Activated T-helper 17 cell treated with anti-CD3 and anti-CD28 coated beads, Interleukin-2, amount 50 U/mL, for 72 hours (primary cell): Measurements from ENCODE around the gene NRAP. TPM values are rescaled to one million over a fixed set of nuclear protein-coding genes. Genes with fewer than 3 reads are reported as not detected.

Experiments
- ATAC-seq: fragments of 150-1000 bp; cut with Tn5 transposase; replicated peaks from 2 replicates; pipeline ENCODE4 v1.10.0; 2021; ENCODE audit warnings: mild to moderate bottlenecking, moderate library complexity
- H3K27ac Mint-ChIP-seq: one replicate; pipeline ENCODE4 v1.8.0; 2022; ENCODE audit warnings: mixed read lengths
- H3K27me3 Mint-ChIP-seq: one replicate; pipeline ENCODE4 v1.8.0; 2022; ENCODE audit warnings: mixed read lengths
- H3K36me3 Mint-ChIP-seq: one replicate; pipeline ENCODE4 v1.8.0; 2022; ENCODE audit warnings: low read depth, mild to moderate bottlenecking, mixed read lengths
- H3K4me1 Mint-ChIP-seq: one replicate; pipeline ENCODE4 v1.8.0; 2022; ENCODE audit warnings: mixed read lengths
- H3K4me3 Mint-ChIP-seq: one replicate; pipeline ENCODE4 v1.8.0; 2022; ENCODE audit warnings: mild to moderate bottlenecking, mixed read lengths
- H3K9me3 Mint-ChIP-seq: one replicate; pipeline ENCODE4 v1.8.0; 2022; ENCODE audit warnings: mixed read lengths
- total RNA-seq, 2 donors: library from RNA; stranded (reverse); gene quantifications; one replicate each; pipeline ENCODE4 v1.2.3, GENCODE V29; 2022

The NRAP gene
- total RNA-seq, 2 donors from 2014 or later = not detected

DNA sequence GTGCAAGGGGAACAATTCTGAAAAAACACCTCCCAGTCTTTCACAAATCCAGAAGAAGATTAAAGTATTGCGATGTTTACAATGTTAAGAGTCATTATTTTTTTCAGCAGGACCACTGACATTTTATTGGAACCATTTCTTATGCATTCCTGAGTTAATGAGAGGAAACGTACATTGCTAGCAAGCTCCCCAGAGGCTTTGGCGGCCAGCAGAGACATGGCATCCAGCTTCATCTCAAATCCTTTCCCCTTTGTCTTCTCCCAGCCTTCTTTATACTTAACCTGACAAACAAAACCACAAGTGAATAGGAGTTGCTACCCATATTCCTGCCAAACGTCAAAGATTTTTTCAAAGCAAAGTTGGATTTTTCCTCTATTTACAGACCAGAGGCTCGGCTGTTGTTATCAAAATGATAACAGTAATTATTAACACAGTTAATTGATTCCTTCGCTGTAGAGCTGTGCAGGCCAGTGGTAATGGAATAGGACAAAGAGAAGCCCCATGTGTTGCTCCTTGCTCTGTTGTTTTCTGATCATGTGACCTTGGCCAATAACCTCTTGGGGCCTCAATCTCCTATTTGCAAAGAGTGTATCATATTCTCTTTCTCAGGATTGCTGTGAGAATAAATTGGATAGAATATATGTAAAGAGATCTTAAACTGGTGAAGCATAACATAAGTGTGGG is 32.0 kb downstream of the NRAP start:
- Mint-ChIP-seq H3K27me3 (peaks cover 16% of the 10 kb centered on the region), H3K9me3 (no peaks in the 10 kb centered on the region), H3K4me1 (no peaks in the 10 kb centered on the region), H3K4me3 (no peak overlapping the region), H3K36me3 (no peaks in the 10 kb centered on the region), H3K27ac (no peak overlapping the region)
- no peak for ATAC-seq

DNA sequence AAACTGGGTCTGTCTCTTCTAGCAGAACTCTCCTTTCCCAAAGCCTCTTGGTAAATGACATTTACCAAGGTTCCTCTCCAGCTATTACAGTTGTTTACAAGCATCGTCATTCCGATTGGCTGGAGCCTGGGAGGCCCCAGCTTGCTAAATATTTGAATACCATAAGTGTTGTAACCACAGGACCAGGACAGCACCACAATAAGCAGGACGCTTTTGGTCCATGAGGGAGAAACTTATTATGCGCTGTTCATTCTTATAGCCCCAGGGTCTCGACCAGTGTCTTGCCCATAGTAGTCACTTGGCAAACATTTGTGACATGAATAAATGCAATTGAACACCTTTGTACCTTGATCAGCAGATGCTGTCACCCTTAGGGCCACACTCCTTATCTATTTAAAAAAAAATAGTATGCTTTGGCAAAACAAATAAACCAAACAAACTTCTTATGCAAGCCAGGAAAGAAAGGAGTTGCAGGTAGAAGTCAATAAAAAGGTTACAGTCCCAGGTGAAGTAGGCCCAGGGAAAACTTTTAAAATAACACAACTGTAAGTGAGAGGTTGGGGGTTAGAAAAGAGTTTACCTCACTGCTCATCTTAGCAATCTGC is 32.8 kb downstream of the NRAP start:
- ATAC-seq = no peak

DNA sequence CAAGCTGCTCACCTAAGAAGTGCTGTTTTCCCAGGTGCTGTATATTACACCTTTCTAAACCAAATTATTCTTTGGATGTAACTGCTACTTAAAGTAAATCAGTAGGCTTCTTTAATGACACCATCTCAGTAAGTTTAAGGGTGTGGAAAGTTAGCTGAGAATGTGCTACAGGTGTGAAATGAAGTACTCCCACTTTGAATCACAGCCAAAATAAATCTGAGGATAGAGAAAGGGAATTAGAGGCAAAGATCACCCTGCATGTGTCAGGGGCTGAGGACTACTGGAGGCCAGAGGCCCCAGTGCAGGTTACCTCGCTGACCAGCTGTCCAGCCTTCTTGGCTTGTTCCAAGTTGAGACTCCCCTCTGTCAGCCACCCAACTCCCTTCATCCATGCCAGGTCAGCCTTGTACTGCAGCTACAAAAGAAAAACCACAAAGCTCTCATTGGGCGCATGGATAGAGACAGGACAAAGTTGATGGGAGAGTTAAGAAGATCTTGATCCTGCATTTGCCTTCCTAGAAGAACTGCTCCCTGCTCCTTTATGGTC is 35.2 kb downstream of the NRAP start:
- Mint-ChIP-seq H3K9me3 (no peaks in the 10 kb centered on the region), H3K27me3 (peaks cover 17% of the 10 kb centered on the region), H3K4me1 (no peaks in the 10 kb centered on the region), H3K36me3 (no peaks in the 10 kb centered on the region), H3K27ac (no peak overlapping the region), H3K4me3 (no peak overlapping the region)
- ATAC-seq = no peak

More for the DNA sequence above, 32.8 kb downstream of the NRAP start:
- H3K36me3 Mint-ChIP-seq = no peaks in the 10 kb centered on the region
- H3K27me3 Mint-ChIP-seq = peaks cover 12% of the 10 kb centered on the region
- H3K4me3 Mint-ChIP-seq = no peak overlapping the region
- H3K4me1 Mint-ChIP-seq = no peaks in the 10 kb centered on the region
- H3K9me3 Mint-ChIP-seq = no peaks in the 10 kb centered on the region
- H3K27ac Mint-ChIP-seq = no peak overlapping the region

DNA sequence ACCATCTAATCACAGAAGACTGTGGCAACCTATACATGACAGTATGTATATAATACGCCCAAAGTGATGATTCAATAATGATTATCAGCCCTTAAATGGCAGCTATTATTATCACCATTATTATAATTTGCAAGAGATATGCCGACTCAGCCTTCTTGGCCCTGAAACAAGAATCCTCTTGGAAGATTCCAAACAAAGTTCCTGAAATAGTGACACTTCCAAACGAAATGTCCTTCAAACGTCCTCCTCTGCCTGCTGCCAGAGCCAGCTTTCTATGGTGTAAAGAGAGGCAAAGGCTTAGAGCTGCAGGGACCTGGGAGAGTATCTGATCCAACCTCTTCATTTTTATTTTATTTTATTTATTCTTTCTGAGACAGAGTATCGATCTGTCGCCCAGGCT is 36.0 kb downstream of the NRAP start:
- no peaks in the 10 kb centered on the region for H3K36me3 Mint-ChIP-seq
- H3K27ac Mint-ChIP-seq = no peak overlapping the region
- ATAC-seq = no peak
- peaks cover 18% of the 10 kb centered on the region for H3K27me3 Mint-ChIP-seq
- no peaks in the 10 kb centered on the region for H3K4me1 Mint-ChIP-seq
- no peak overlapping the region for H3K4me3 Mint-ChIP-seq
- no peaks in the 10 kb centered on the region for H3K9me3 Mint-ChIP-seq

DNA sequence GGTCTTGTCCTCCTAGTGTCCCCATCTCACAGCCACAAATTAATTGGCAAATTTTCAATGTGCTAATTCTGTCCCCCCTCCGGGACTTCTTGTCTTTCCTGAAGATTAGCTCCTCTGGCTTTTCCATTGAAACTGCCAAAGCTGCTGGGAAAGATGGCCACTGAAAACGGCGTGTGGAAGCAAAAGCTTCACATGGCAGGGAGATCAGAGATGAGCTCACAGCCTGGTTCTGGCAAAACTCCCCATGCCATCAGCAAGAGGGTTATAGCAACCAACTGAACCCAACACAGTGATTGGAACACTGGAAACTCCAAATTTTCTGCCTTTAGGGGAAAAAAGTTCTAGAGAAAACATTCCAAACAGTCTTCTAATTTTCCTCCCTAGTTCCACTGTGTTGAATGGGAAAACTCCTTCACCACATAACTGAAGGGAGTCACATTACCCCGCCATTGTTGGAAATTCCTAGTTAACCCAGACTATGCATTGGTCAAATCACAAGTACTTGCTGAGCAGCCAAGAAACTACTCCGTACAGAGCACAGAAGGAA is 37.0 kb downstream of the NRAP start:
- no peak overlapping the region for H3K27ac Mint-ChIP-seq
- no peaks in the 10 kb centered on the region for H3K36me3 Mint-ChIP-seq
- peaks cover 21% of the 10 kb centered on the region for H3K27me3 Mint-ChIP-seq
- H3K4me1 Mint-ChIP-seq = no peaks in the 10 kb centered on the region
- H3K4me3 Mint-ChIP-seq = no peak overlapping the region
- no peaks in the 10 kb centered on the region for H3K9me3 Mint-ChIP-seq
- no peak for ATAC-seq

DNA sequence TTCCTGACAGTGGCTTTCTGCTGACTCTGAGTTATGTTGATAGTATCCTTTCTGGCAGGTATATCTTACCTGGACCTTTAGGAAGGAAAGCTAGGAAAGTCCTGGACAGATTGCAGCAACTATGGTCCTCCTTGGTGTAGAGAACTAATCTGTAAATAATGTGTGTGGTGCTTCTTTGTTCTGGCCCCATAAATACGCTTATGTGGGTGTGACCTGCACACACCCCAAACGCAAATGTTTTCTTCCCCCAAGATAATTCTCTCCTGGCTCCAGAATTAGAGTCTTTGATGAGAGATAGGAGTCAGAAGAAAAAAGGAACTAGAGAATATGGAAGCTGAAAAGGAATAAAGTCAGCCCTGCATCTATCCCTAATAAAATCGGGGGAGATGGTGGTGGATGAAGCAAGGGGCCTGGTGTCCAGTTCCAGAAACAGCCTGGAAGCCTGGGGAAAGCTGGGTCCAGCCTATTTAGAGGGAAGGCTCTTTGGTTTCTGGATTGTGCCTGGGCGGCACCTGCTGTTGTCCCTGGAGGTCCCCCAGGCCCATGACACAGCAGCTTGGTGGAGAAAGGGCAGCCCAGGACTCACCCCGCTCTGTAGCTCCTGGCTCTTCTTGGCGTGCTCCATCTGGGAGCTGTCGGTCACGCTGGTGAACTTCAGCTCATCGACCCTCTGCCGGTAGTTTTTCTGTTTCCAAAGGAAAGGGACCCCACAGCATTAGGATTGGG is 38.2 kb downstream of the NRAP start:
- H3K9me3 Mint-ChIP-seq = no peaks in the 10 kb centered on the region
- H3K27ac Mint-ChIP-seq = no peak overlapping the region
- ATAC-seq = no peak
- H3K4me3 Mint-ChIP-seq = no peak overlapping the region
- no peaks in the 10 kb centered on the region for H3K4me1 Mint-ChIP-seq
- H3K27me3 Mint-ChIP-seq = peaks cover 25% of the 10 kb centered on the region
- no peaks in the 10 kb centered on the region for H3K36me3 Mint-ChIP-seq

DNA sequence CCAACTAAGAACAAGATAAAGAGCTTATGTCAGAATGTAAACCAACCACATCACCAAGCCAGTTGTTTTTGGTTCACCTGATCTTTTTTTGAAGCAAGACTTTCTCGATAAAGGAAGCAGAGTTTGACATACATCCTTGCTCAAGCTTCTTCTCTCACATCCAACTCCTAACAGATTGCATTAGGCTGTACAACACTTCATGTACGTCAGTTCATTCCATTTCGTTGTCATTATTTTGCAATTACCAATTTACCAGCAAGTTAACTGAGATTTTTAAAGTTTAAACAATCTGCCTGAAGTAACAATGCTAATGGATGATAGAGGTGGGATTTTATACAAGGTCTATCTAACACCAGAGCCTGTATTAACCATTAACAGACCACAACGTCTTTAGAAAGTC is 41.0 kb downstream of the NRAP start:
- H3K9me3 Mint-ChIP-seq = no peaks in the 10 kb centered on the region
- H3K4me1 Mint-ChIP-seq = no peaks in the 10 kb centered on the region
- no peak for ATAC-seq
- no peak overlapping the region for H3K4me3 Mint-ChIP-seq
- peaks cover 29% of the 10 kb centered on the region for H3K27me3 Mint-ChIP-seq
- H3K36me3 Mint-ChIP-seq = no peaks in the 10 kb centered on the region
- H3K27ac Mint-ChIP-seq = no peak overlapping the region

DNA sequence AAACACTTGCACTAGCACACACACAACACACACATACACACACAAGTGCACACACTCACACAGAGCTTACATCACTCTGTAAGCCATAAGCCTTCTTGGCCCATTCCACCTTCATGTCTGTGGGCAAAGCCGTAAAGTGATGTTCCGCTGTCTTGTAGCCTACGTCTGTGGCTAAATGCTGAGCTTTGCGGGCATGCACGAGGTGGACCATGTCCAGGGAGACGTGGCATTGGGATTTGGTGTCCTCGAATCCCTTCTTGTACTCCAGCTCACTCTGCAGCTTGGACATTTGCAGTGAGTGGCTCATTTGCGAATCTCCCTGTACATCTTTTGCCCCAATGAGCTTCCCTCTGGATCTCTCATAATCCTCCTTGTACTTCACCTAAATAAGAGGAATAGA is 42.0 kb downstream of the NRAP start:
- Mint-ChIP-seq H3K36me3 (no peaks in the 10 kb centered on the region), H3K4me3 (no peak overlapping the region), H3K27ac (no peak overlapping the region), H3K9me3 (no peaks in the 10 kb centered on the region), H3K27me3 (peaks cover 35% of the 10 kb centered on the region), H3K4me1 (no peaks in the 10 kb centered on the region)
- ATAC-seq = no peak

DNA sequence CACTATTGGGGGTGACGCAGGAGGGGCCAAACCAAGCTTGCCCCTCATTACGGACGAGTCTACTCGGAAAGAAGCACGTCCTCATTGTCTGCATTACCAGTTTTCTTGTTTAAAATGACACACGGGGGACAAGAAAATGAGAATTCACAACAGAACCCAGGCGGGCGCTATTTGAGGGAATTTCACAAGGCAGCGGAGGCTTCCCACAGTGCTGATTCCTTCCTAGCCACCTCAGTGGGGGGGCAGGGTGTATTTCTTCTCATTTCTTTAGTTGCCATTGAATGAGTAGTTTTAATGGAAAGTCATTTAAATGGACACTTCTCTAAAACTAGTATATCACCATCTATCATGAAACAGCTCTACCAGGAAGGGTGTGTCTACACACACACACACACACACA is 42.9 kb downstream of the NRAP start:
- no peak overlapping the region for H3K4me3 Mint-ChIP-seq
- peaks cover 36% of the 10 kb centered on the region for H3K27me3 Mint-ChIP-seq
- no peak overlapping the region for H3K27ac Mint-ChIP-seq
- no peaks in the 10 kb centered on the region for H3K4me1 Mint-ChIP-seq
- no peak for ATAC-seq
- no peaks in the 10 kb centered on the region for H3K9me3 Mint-ChIP-seq
- no peaks in the 10 kb centered on the region for H3K36me3 Mint-ChIP-seq

DNA sequence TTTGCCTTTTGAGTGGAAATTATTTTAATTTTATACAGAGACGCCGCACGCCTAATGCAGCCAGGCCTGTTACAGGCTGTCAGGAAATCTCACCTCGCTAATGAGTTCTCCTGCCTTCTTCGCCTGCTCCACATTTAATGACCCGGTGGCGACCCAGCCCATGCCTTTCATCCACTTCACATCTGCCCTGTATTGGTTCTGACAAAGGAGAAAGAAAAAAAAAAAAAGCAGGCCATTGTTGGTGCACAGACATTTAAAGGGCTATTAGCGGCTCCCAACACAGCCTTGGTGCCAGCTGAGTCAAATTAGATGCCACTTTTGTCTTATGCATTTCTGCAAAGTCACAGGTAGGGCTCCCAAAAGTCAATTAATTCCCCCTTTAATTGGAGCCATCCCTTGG is 43.3 kb downstream of the NRAP start:
- no peak overlapping the region for H3K4me3 Mint-ChIP-seq
- no peaks in the 10 kb centered on the region for H3K4me1 Mint-ChIP-seq
- H3K36me3 Mint-ChIP-seq = no peaks in the 10 kb centered on the region
- H3K27ac Mint-ChIP-seq = no peak overlapping the region
- no peak for ATAC-seq
- peaks cover 39% of the 10 kb centered on the region for H3K27me3 Mint-ChIP-seq
- no peaks in the 10 kb centered on the region for H3K9me3 Mint-ChIP-seq

DNA sequence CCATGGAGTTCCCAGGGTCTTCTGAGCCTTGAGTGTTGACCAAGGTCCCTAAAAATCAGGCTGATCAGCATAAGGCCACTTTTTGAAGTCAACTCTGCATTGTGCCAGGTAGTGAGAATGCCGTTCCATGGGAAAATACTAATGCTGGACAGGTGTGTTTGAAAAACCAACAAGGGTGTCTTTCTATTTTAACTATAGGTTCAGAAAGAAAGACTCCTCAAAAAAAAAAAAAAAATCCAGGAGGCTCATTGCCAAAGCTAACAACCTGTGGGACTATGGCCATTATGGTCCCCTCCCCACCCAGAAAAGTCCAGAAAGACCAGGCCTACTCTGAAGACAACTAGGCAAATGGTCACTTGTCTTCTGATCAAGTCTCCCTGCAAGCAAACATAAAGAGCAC is 44.4 kb downstream of the NRAP start:
- Mint-ChIP-seq H3K9me3 (no peaks in the 10 kb centered on the region), H3K27me3 (peaks cover 35% of the 10 kb centered on the region), H3K36me3 (no peaks in the 10 kb centered on the region), H3K4me3 (no peak overlapping the region), H3K4me1 (no peaks in the 10 kb centered on the region), H3K27ac (no peak overlapping the region)
- no peak for ATAC-seq

DNA sequence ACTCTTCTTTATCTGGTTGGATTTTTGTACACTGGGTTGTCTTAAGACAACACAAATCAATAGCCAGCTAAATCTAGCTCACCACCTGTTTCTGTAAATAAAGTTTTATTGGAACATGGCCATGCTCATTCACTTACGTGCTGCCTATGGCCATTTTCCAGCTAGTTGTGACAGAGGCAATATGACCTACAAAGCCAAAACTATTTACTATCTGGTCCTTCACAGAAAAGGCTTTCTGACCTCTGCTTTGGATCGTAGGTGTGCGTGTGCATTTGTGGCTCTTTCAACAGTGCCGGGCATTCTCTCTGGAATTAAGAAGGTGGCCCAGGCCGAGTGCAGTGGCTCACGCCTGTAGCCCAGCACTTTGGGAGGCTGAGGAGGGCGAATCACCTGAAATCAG is 45.5 kb downstream of the NRAP start:
- Mint-ChIP-seq H3K27me3 (peaks cover 33% of the 10 kb centered on the region), H3K27ac (no peak overlapping the region), H3K4me3 (no peak overlapping the region), H3K36me3 (no peaks in the 10 kb centered on the region), H3K9me3 (no peaks in the 10 kb centered on the region), H3K4me1 (no peaks in the 10 kb centered on the region)
- ATAC-seq = no peak

DNA sequence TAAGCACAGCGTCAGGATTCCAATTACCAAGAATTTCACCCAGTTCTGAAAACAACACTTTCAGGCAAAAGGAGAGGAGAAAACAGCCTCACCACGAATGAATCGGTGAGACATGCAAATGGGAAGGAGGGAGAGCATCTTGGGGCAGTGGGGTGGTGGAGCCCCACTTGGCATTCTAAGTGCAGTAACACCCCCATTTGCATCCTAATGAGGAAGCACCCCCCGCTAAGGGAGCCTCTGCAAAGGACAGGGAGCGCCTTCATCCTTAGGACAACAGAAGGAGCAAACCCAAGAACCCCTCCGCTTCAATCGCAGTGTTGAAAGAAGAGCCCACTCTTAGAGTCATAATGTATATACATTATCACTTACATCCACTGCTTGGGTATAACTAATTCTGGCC is 46.8 kb downstream of the NRAP start:
- H3K4me3 Mint-ChIP-seq = no peak overlapping the region
- ATAC-seq = no peak
- no peaks in the 10 kb centered on the region for H3K36me3 Mint-ChIP-seq
- H3K4me1 Mint-ChIP-seq = no peaks in the 10 kb centered on the region
- no peaks in the 10 kb centered on the region for H3K9me3 Mint-ChIP-seq
- H3K27ac Mint-ChIP-seq = no peak overlapping the region
- H3K27me3 Mint-ChIP-seq = peaks cover 36% of the 10 kb centered on the region

DNA sequence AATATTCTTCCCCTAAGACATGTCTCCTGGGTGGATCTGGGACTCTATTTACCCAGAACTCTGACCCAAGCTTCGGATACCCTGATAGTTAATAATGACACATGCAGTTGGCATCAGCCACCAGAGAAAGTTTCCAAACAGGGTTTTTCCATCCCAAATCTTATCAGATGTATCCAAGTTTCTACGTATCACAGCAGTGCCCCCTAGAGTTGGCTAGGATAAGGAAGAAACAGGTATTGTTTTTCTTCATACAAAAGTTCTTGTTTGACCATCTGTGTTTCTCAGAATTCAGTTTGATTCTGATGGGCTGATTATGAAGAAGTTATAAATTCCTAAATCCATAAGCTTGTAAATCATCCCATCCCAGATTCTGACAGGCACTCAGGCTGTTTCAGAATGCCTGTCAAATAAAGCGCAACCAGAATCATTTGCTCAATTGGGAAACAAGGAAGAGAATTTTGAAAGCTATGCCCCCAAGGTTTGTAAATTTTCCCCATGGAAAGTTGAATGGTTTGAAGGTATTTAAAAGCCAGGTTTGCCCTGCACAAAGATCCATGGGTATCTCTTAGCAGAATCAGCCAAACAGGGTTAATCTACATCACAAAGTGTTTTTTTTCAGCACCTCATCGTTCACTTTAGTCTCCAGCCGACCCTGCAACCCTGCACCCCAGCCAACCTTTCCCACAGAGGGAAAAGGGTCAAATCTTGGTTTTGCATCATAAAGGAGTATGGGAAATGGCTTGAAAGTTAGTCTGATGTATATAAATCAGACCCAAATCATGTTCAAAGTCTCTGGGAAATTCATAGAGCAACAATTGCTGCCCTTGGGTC is 47.4 kb downstream of the NRAP start:
- no peak overlapping the region for H3K27ac Mint-ChIP-seq
- H3K9me3 Mint-ChIP-seq = no peaks in the 10 kb centered on the region
- H3K4me1 Mint-ChIP-seq = no peaks in the 10 kb centered on the region
- H3K4me3 Mint-ChIP-seq = no peak overlapping the region
- peaks cover 35% of the 10 kb centered on the region for H3K27me3 Mint-ChIP-seq
- ATAC-seq = no peak
- H3K36me3 Mint-ChIP-seq = no peaks in the 10 kb centered on the region
